ENCODE measurements around the gene DNAJC24.

DNAJC24 gene

DNA sequence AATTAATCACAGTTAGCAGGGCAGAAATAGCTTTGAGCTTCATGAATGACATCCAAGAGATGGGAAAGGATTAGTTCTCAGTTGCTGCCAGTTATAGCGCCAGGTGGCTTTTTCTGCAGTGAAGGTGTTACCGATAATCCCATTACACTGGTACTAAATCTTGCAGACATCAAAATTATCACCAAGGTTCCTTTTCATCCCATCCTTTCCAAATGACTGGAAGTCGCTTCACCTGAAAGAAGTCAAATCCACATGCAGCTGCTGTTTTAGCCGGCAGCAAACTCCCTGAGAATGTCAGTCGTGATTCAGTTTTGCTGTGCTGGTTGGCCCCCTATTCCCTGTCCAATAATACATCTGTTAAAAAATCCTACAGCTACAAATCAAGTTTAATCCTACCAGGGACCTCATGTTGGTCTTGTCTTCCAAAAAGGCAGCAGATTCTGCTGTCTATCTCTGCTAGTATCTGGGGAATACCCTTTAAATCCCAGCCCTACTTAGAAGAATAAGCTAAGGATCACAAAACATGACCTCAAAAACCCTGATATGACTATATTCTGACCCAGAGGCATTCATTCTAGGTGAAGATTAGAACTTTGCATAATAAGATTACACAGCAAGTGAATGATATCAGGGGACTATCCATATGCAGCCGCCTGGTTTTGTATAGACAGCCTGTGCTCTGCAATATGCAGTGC, 108.0 kb downstream of the DNAJC24 start:
- Histone ChIP-seq H3K4me1 (ENCODE audit: control insufficient read depth in 1 of 2, insufficient read depth in 2 of 2, low read length in 2 of 2) (no peaks in the 10 kb centered on the region), H3K36me3 (ENCODE audit: control insufficient read depth in 1 of 2, insufficient read depth in 2 of 2, low read length in 2 of 2) (no peaks in the 10 kb centered on the region), H3K9ac (ENCODE audit: low read depth in 1 of 2, low read length in 2 of 2) (no peak overlapping the region), H3K27me3 (ENCODE audit: control insufficient read depth in 1 of 2, insufficient read depth in 2 of 2, low read length in 2 of 2) (no peaks in the 10 kb centered on the region), H3K9me3 (ENCODE audit: control insufficient read depth in 1 of 2, low read length in 2 of 2) (no peaks in the 10 kb centered on the region), H3K4me3 (ENCODE audit: low read depth in 1 of 2, low read length in 2 of 2) (no peak overlapping the region), H3K27ac (ENCODE audit: low read depth, low read length) (no peak overlapping the region)

DNA sequence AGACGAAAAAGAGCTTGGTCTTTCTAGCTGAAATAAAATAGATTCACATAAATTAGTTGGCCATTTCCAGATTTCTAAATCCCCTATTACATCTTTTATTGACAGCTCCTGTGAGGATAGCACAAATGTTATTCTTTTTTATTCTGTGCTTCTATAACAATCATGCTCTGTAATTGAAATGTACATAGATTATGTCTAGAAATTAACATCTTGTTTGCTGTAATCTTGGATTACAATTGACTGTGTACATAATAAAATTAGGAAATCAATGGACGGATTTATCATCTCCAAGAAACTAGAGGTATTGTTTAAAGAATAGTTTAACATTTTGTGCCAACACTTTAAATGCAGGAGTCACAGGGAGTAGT, 108.5 kb downstream of the DNAJC24 start:
- H3K9ac ChIP-seq (ENCODE audit: low read depth in 1 of 2, low read length in 2 of 2), result no peak overlapping the region
- no peak overlapping the region for H3K27ac ChIP-seq (ENCODE audit: low read depth, low read length)
- no peak overlapping the region for H3K4me3 ChIP-seq (ENCODE audit: low read depth in 1 of 2, low read length in 2 of 2)
- no peaks in the 10 kb centered on the region for H3K9me3 ChIP-seq (ENCODE audit: control insufficient read depth in 1 of 2, low read length in 2 of 2)
- H3K27me3 ChIP-seq (ENCODE audit: control insufficient read depth in 1 of 2, insufficient read depth in 2 of 2, low read length in 2 of 2), result no peaks in the 10 kb centered on the region
- no peaks in the 10 kb centered on the region for H3K4me1 ChIP-seq (ENCODE audit: control insufficient read depth in 1 of 2, insufficient read depth in 2 of 2, low read length in 2 of 2)
- H3K36me3 ChIP-seq (ENCODE audit: control insufficient read depth in 1 of 2, insufficient read depth in 2 of 2, low read length in 2 of 2), result no peaks in the 10 kb centered on the region

DNA sequence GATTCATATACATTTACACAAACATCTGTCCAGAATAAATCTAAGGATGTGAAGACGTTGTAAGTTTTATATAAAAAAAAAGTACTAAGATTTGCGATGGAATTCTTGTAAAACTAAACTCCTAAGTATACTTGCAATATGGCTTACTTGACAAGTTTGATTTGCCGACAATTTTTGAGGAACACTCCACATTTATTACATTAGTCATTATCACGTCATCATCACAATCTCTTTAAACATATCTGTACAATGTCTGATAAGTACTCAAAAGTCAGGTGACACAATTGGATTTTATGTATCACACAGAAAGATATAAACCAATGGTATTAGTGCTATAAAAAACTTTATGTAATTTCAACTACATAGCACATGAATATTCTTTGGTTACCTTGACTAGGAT, 109.4 kb downstream of the DNAJC24 start:
- Histone ChIP-seq H3K27me3 (ENCODE audit: control insufficient read depth in 1 of 2, insufficient read depth in 2 of 2, low read length in 2 of 2) (no peaks in the 10 kb centered on the region), H3K27ac (ENCODE audit: low read depth, low read length) (no peak overlapping the region), H3K4me3 (ENCODE audit: low read depth in 1 of 2, low read length in 2 of 2) (no peak overlapping the region), H3K36me3 (ENCODE audit: control insufficient read depth in 1 of 2, insufficient read depth in 2 of 2, low read length in 2 of 2) (no peaks in the 10 kb centered on the region), H3K9ac (ENCODE audit: low read depth in 1 of 2, low read length in 2 of 2) (no peak overlapping the region), H3K9me3 (ENCODE audit: control insufficient read depth in 1 of 2, low read length in 2 of 2) (no peaks in the 10 kb centered on the region), H3K4me1 (ENCODE audit: control insufficient read depth in 1 of 2, insufficient read depth in 2 of 2, low read length in 2 of 2) (no peaks in the 10 kb centered on the region)

- H3K9me3 ChIP-seq (ENCODE audit: control insufficient read depth in 1 of 2, low read length in 2 of 2), result no peaks in the 10 kb centered on the region
- H3K36me3 ChIP-seq (ENCODE audit: control insufficient read depth in 1 of 2, insufficient read depth in 2 of 2, low read length in 2 of 2), result no peaks in the 10 kb centered on the region
- no peak overlapping the region for H3K27ac ChIP-seq (ENCODE audit: low read depth, low read length)
- H3K4me3 ChIP-seq (ENCODE audit: low read depth in 1 of 2, low read length in 2 of 2), result no peak overlapping the region
- H3K4me1 ChIP-seq (ENCODE audit: control insufficient read depth in 1 of 2, insufficient read depth in 2 of 2, low read length in 2 of 2), result no peaks in the 10 kb centered on the region
- no peaks in the 10 kb centered on the region for H3K27me3 ChIP-seq (ENCODE audit: control insufficient read depth in 1 of 2, insufficient read depth in 2 of 2, low read length in 2 of 2)
- no peak overlapping the region for H3K9ac ChIP-seq (ENCODE audit: low read depth in 1 of 2, low read length in 2 of 2)
These were observed 111.3 kb downstream of the DNAJC24 start for GRCh38 chr11:31480930-31481329.

Data from duodenal mucosa (tissue), 2 donors.